Measurements from ENCODE around the gene CIRBP.

- TF ChIP-seq CTCF (IDR thresholded peaks at IDR 0.05) (no peak), POLR2AphosphoS5 (IDR thresholded peaks at IDR 0.05; ENCODE audit: insufficient read depth in 1 of 2, low read depth in 1 of 2) (no peak), POLR2A (IDR thresholded peaks at IDR 0.05) (no peak)
These were observed 1.9 kb downstream of the CIRBP start for GRCh38 chr19:1270854-1271527.

Measured in vagina (tissue), 2 donors.